ENCODE measurements around the gene MID1.

Gene MID1

GRCh38 chrX:10633722-10634121 is 13.3 kb upstream of the MID1 start:
- no peak for TF ChIP-seq CTCF (conservative IDR thresholded peaks at IDR 0.05; ENCODE audit: low read depth, low read length)
- no peak overlapping the region for H3K4me3 ChIP-seq (ENCODE audit: low read depth, low read length)
- DNase-seq (ENCODE audit: low read depth): peak; percentile 89

- no peak overlapping the region for H3K4me3 ChIP-seq (ENCODE audit: low read depth, low read length)
- no peak for TF ChIP-seq CTCF (conservative IDR thresholded peaks at IDR 0.05; ENCODE audit: low read depth, low read length)
- DNase-seq (ENCODE audit: low read depth): no peak
Observed at GRCh38 chrX:10631416-10632145, 11.2 kb upstream of the MID1 start.

- DNase-seq (ENCODE audit: low read depth): no peak
- no peak overlapping the region for H3K4me3 ChIP-seq (ENCODE audit: low read depth, low read length)
- TF ChIP-seq CTCF (conservative IDR thresholded peaks at IDR 0.05; ENCODE audit: low read depth, low read length): no peak
Observed at GRCh38 chrX:10630320-10630719, 9.9 kb upstream of the MID1 start.

GRCh38 chrX:10629905-10630304 is 9.5 kb upstream of the MID1 start:
- TF ChIP-seq CTCF (conservative IDR thresholded peaks at IDR 0.05; ENCODE audit: low read depth, low read length): no peak
- no peak overlapping the region for H3K4me3 ChIP-seq (ENCODE audit: low read depth, low read length)
- DNase-seq (ENCODE audit: low read depth): no peak

- H3K4me3 ChIP-seq (ENCODE audit: low read depth, low read length): no peak overlapping the region
- DNase-seq (ENCODE audit: low read depth): peak; percentile 33
- no peak for TF ChIP-seq CTCF (conservative IDR thresholded peaks at IDR 0.05; ENCODE audit: low read depth, low read length)
Observed at GRCh38 chrX:10628906-10629305, 8.5 kb upstream of the MID1 start.

GRCh38 chrX:10622197-10622596 is 1.8 kb upstream of the MID1 start:
- H3K4me3 ChIP-seq (ENCODE audit: low read depth, low read length): no peak overlapping the region
- TF ChIP-seq CTCF (conservative IDR thresholded peaks at IDR 0.05; ENCODE audit: low read depth, low read length): no peak

GRCh38 chrX:10619425-10620046 is 849 bp downstream of the MID1 start:
- peak overlapping the region; percentile 69 for H3K4me3 ChIP-seq (ENCODE audit: low read depth, low read length)
- no peak for TF ChIP-seq CTCF (conservative IDR thresholded peaks at IDR 0.05; ENCODE audit: low read depth, low read length)
- DNase-seq (ENCODE audit: low read depth): peak; percentile 50

More at GRCh38 chrX:10622197-10622596, 1.8 kb upstream of the MID1 start:
- no peak for DNase-seq (ENCODE audit: low read depth)
